Sigmoid colon (tissue), 7 donors: ENCODE data around the gene KRTAP9-2. TPM values are rescaled to one million over a fixed set of nuclear protein-coding genes. Genes with fewer than 3 reads are reported as not detected.
"Not testable (repeated sequence)": the region's sequence is repeated elsewhere in the genome, so short reads cannot be mapped to it uniquely, and the experiment has no call there.

Source experiments
- DNase-seq: peaks from one replicate; pipeline ENCODE4 v3.0.0-alpha.2; 2019
- H3K27ac ChIP-seq, 4 donors: fragments of 200-600 bp; sonication (generic); one replicate each; pipeline ENCODE4 v1.5.1; 2016 to 2019; ENCODE audit warnings: mild to moderate bottlenecking in 1 of 4
- H3K27me3 ChIP-seq, 3 donors: fragments of 200-600 bp; sonication (generic); one replicate each; pipeline ENCODE4 v1.5.1; 2019; ENCODE audit warnings: mild to moderate bottlenecking in 1 of 3
- H3K36me3 ChIP-seq, 4 donors: fragments of 200-600 bp; sonication (generic); one replicate each; pipeline ENCODE4 v1.5.1; 2016 to 2019
- H3K4me1 ChIP-seq, 4 donors: fragments of 200-600 bp; sonication (generic); one replicate each; pipeline ENCODE4 v1.5.1; 2017 to 2019
- H3K4me3 ChIP-seq, 4 donors: fragments of 200-600 bp; sonication (generic); one replicate each; pipeline ENCODE4 v1.5.1; 2017 to 2019; ENCODE audit warnings: mild to moderate bottlenecking in 2 of 4, moderate library complexity in 1 of 4
- H3K9me3 ChIP-seq, 4 donors: fragments of 200-600 bp in 3 of 4; sonication (generic) in 3 of 4; one replicate each; pipeline versions ENCODE4 v1.5.1 to v1.6.1; 2013 to 2019
- EP300 ChIP-seq, 4 donors: sonication (generic); formaldehyde crosslinking; IDR thresholded peaks; one replicate each; pipeline ENCODE4 v1.6.1; 2017; ENCODE audit warnings: antibody characterized with exemption in 4 of 4
- POLR2A ChIP-seq, 2 donors: fragments of 450-650 bp; IDR thresholded peaks; one replicate each; pipeline ENCODE4 v1.6.1; 2016; ENCODE audit warnings: antibody characterized with exemption in 2 of 2, mild to moderate bottlenecking in 2 of 2, moderate library complexity in 2 of 2
- POLR2AphosphoS5 ChIP-seq, 4 donors: sonication (generic); formaldehyde crosslinking; IDR thresholded peaks; one replicate each; pipeline ENCODE4 v1.6.1; 2017; ENCODE audit warnings: antibody characterized with exemption in 4 of 4
- WGBS, 2 donors: extraction: QIAGEN DNeasy Blood & Tissue Kit; methylation state at CpG; one replicate each; pipeline ENCODE4 v1.1.7; 2013; 5-methylcytosine and 5-hydroxymethylcytosine counted together
- intact Hi-C: fragments of 100-400 bp; cut with DNase I; formaldehyde crosslinking; loops from one replicate; pipeline ENCODE4 v1.15.1; 2023
- polyA plus RNA-seq, 3 donors: library from polyadenylated mRNA; stranded (reverse); fragments of 200-250 nt; gene quantifications; one replicate each; pipeline ENCODE4 v1.2.3, GENCODE V29; 2013
- total RNA-seq, 4 donors: library from RNA; depleted of rRNA; stranded (reverse); fragments of >200 nt; gene quantifications; one replicate each; pipeline ENCODE4 v1.1.0, GENCODE V29; 2016
- TF ChIP-seq, protein P1 (sequence below), 4 experiments: fragments of 450-650 bp in 3 of 4; fragments of 200-600 bp in 1 of 4; IDR thresholded peaks; one replicate each; pipeline ENCODE4 v1.5.1; 2016 to 2019; ENCODE audit warnings: antibody characterized with exemption in 4 of 4, mild to moderate bottlenecking in 3 of 4, moderate library complexity in 2 of 4
- donor health status: healthy with polysubstance abuse.
- donor health status: Bipolar disorder and iron deficiency.
- donor health status: healthy.

Gene KRTAP9-2
- total and polyA plus RNA-seq, 7 donors, result not detected

DNA sequence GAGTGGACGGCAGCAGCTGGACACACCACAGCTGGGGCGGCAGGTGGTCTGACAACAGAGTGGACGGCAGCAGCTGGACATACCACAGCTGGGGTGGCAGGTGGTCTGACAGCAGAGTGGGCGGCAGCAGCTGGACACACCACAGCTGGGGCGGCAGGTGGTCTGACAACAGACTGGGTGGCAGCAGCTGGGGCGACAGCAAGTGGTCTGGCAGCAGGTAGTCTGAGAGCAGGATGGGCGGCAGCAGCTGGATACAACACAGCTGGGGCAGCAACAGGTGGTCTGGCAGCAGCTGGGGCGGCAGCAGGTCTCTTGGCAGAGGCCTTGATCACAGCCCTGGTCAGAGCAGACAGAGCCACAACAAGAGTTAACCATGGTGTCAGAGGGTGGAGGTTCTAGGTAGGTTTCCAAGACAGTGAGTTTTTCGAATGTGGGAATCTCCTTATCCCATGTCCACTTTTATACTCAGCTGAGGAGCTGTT is 41.9 kb upstream of the KRTAP9-2 start, which contains the start of gene KRTAP4-1:
KRTAP4-1 (minus strand) TSS at position 432 of the 482 bp plus-strand sequence; CDS start at position 375, 57 bp downstream.
- intact Hi-C loops, result no loop called here
- Histone ChIP-seq H3K4me1 (no peaks in the 10 kb centered on the region), H3K4me3 (no peak within 1 kb of the TSS), H3K27ac (no peak within 1 kb of the TSS), H3K9me3 (no peaks in the 10 kb centered on the region), H3K36me3 (no peaks in the 10 kb centered on the region), H3K27me3 (no peaks in the 10 kb centered on the region)
- TF ChIP-seq EP300 (IDR thresholded peaks at IDR 0.05), result no peak
- TF ChIP-seq POLR2AphosphoS5 (IDR thresholded peaks at IDR 0.05), result no peak
- TF ChIP-seq, protein P1, sequence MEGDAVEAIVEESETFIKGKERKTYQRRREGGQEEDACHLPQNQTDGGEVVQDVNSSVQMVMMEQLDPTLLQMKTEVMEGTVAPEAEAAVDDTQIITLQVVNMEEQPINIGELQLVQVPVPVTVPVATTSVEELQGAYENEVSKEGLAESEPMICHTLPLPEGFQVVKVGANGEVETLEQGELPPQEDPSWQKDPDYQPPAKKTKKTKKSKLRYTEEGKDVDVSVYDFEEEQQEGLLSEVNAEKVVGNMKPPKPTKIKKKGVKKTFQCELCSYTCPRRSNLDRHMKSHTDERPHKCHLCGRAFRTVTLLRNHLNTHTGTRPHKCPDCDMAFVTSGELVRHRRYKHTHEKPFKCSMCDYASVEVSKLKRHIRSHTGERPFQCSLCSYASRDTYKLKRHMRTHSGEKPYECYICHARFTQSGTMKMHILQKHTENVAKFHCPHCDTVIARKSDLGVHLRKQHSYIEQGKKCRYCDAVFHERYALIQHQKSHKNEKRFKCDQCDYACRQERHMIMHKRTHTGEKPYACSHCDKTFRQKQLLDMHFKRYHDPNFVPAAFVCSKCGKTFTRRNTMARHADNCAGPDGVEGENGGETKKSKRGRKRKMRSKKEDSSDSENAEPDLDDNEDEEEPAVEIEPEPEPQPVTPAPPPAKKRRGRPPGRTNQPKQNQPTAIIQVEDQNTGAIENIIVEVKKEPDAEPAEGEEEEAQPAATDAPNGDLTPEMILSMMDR (IDR thresholded peaks at IDR 0.05), result no peak
- TF ChIP-seq POLR2A (IDR thresholded peaks at IDR 0.05), result no peak
- 73 to 80% methylated on average over 9 of the region's 9 CpGs for WGBS, 2 donors
- DNase-seq, result no peak

DNA sequence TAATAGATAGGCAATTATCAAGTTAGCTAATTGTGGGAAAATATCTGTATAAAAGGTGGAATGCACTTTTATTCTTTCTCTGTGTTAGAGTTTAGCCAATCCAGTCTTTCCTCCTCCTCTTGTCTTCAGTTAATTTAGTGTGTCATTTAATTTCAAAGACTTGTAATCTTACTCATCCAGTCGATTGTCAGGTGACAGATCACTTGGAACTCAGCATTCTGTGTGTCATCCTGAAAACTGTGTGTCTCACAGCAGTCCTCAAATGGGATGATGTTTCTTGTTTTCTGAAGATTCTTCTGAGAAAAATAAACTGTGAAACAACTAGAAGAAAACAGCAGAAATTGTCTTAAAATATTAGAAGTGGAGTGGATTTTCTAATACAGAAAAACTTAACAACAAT is 41.4 kb upstream of the KRTAP9-2 start:
- no peak overlapping the region for H3K4me3 ChIP-seq
- H3K36me3 ChIP-seq, result no peaks in the 10 kb centered on the region
- no peaks in the 10 kb centered on the region for H3K9me3 ChIP-seq
- DNase-seq, result no peak
- no peak overlapping the region for H3K27ac ChIP-seq
- 44 to 58% methylated on average over 1 of the region's 1 CpG for WGBS, 2 donors
- H3K4me1 ChIP-seq, result no peaks in the 10 kb centered on the region
- H3K27me3 ChIP-seq, result peaks cover 0 to 2% (median 0%) of the 10 kb centered on the region in 3 donors
- intact Hi-C loops, result no loop called here
- no peak for TF ChIP-seq EP300 (IDR thresholded peaks at IDR 0.05)
- no peak for TF ChIP-seq POLR2A (IDR thresholded peaks at IDR 0.05)
- no peak for TF ChIP-seq POLR2AphosphoS5 (IDR thresholded peaks at IDR 0.05)
- TF ChIP-seq, protein P1 (IDR thresholded peaks at IDR 0.05), result no peak

DNA sequence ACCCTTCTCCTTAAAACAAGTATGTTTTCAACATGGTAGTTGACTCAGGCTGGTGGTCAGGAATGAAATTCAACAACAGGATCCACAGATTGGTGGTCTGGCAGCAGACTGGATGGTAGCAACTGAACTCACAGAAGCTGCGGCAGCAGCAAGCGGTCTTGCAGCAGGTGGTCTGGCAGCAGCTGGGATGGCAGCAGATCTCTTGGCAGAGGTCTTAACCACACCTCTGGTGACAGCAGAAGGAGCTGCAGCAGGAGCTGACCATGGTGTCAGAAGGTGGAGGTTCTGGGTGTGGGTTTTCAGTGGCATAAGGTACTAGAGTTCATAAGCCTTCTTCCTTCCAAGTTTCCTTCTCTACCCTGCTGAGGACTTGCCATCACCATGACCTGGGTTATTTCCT is 39.6 kb upstream of the KRTAP9-2 start:
- no peak for DNase-seq
- Histone ChIP-seq H3K36me3 (no peaks in the 10 kb centered on the region), H3K9me3 (no peaks in the 10 kb centered on the region), H3K4me1 (no peaks in the 10 kb centered on the region), H3K27me3 (peaks cover 0 to 3% (median 0%) of the 10 kb centered on the region in 3 donors), H3K27ac (no peak overlapping the region), H3K4me3 (no peak overlapping the region)
- intact Hi-C loops, result no loop called here
- no peak for TF ChIP-seq POLR2AphosphoS5 (IDR thresholded peaks at IDR 0.05)
- TF ChIP-seq POLR2A (IDR thresholded peaks at IDR 0.05), result no peak
- TF ChIP-seq, protein P1 (IDR thresholded peaks at IDR 0.05), result no peak
- no peak for TF ChIP-seq EP300 (IDR thresholded peaks at IDR 0.05)
- 94% methylated on average over 2 of the region's 2 CpGs for WGBS, 2 donors

DNA sequence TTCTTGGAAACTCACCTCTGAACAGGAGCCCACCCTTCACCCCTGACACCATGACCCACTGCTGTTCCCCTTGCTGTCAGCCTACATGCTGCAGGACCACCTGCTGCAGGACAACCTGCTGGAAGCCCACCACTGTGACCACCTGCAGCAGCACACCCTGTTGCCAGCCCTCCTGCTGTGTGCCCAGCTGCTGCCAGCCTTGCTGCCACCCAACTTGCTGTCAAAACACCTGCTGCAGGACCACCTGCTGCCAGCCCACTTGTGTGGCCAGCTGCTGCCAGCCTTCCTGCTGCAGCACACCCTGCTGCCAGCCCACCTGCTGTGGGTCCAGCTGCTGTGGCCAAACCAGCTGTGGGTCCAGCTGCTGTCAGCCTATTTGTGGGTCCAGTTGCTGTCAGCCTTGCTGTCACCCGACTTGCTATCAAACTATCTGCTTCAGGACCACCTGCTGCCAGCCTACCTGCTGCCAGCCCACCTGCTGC is 36.6 kb upstream of the KRTAP9-2 start, which contains the start of gene KRTAP9-1:
KRTAP9-1 (plus strand) TSS at position 51 of the 482 bp plus-strand sequence; CDS start at position 51, 0 bp downstream.
- H3K36me3 ChIP-seq, H3K9me3 ChIP-seq, H3K27ac ChIP-seq, H3K27me3 ChIP-seq, H3K4me1 ChIP-seq, H3K4me3 ChIP-seq, intact Hi-C loops, DNase-seq: not testable (repeated sequence)
- 77 to 87% methylated on average over 1 of the region's 1 CpG for WGBS, 2 donors

DNA sequence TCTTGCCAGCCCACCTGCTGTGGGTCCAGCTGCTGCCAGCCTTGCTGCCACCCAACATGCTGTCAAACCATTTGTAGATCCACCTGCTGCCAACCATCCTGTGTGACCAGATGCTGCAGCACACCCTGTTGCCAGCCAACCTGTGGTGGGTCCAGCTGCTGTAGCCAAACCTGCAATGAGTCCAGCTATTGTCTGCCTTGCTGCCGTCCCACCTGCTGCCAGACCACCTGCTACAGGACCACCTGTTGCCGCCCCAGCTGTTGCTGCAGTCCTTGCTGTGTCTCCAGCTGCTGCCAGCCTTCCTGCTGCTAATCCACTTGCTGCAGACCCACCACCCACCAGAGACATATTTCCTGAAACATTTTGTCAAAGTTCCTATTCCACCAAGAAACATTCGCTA is 36.1 kb upstream of the KRTAP9-2 start:
- TF ChIP-seq, protein P1 (IDR thresholded peaks at IDR 0.05), result no peak
- TF ChIP-seq EP300 (IDR thresholded peaks at IDR 0.05) (no peak), POLR2A (IDR thresholded peaks at IDR 0.05) (no peak), POLR2AphosphoS5 (IDR thresholded peaks at IDR 0.05) (no peak)
- Histone ChIP-seq H3K4me3 (no peak overlapping the region), H3K36me3 (no peaks in the 10 kb centered on the region), H3K27me3 (peaks cover 0 to 3% (median 0%) of the 10 kb centered on the region in 3 donors), H3K9me3 (no peaks in the 10 kb centered on the region), H3K4me1 (no peaks in the 10 kb centered on the region), H3K27ac (no peak overlapping the region)
- 92 to 95% methylated on average over 3 of the region's 3 CpGs for WGBS, 2 donors
- intact Hi-C loops, result no loop called here
- DNase-seq, result no peak
